Lower leg skin (tissue), 4 donors: Measurements from ENCODE around the gene CWH43. TPM values are rescaled to one million over a fixed set of nuclear protein-coding genes. Genes with fewer than 3 reads are reported as not detected.

ENCODE experiments used
- total RNA-seq, 4 donors: library from RNA; depleted of rRNA; stranded (reverse); fragments of >200 nt; gene quantifications; one replicate each; pipeline ENCODE4 v1.1.0, GENCODE V29; 2016

Gene CWH43
- total RNA-seq, 4 donors from 2014 or later = 37.0 to 60.3 (median 47.6) TPM

Other genes starting within 250 kb of the CWH43 start
- gene FRYL, start 206.0 kb upstream of the CWH43 start, total RNA-seq = 10 to 100 TPM; 51.1 to 96.5 (median 70.6) TPM
- gene OCIAD1, start 155.2 kb upstream of the CWH43 start, total RNA-seq = 100 to 1,000 TPM in 2 of 4 donors, 10 to 100 TPM in 2; 65.9 to 103 (median 88.6) TPM
- 10 to 100 TPM; 12.6 to 21.5 (median 17.6) TPM for gene OCIAD2, start 79.5 kb upstream of the CWH43 start, total RNA-seq